K562 (cell line): ENCODE measurements around the gene PDE1A. TPM values are rescaled to one million over a fixed set of nuclear protein-coding genes. Genes with fewer than 3 reads are reported as not detected.
A peak's percentile ranks its signal among the peaks of the same experiment; 100 is the strongest.

Source experiments
- ATAC-seq: fragments of 200-7000 bp; cut with Tn5 transposase; 3 replicates; pipeline ENCODE4 v1.9.1; 2020; ENCODE audit warnings: moderate library complexity
- BruUV-seq: library from RNA; stranded (reverse); fragments of 400-500 nt; replicated peaks from 2 replicates; lab custom pipeline; 2021; lab: Mats Ljungman, UMichigan
- CTCF ChIA-PET: fragments of 300-600 bp; formaldehyde crosslinking; extraction: SDS; loops from one replicate; lab custom pipeline; 2021; ENCODE audit warnings: low intra/inter-chr PET ratio; lab: Yijun Ruan, JAX
- POLR2A ChIA-PET: fragments of 300-600, 350-650 bp; sonication (Branson Sonifier 250); formaldehyde crosslinking; extraction: SDS; loops from one replicate; lab custom pipeline; 2021; ENCODE audit warnings: antibody characterized with exemption, inconsistent platforms; lab: Yijun Ruan, JAX
- DNase-seq, 4 experiments: peaks; one replicate each; pipeline versions ENCODE4 v3.0.0 to v3.0.0-alpha.2; 2011 to 2018; ENCODE audit warnings: low spot score in 3 of 4, mixed read lengths in 3 of 4; ENCODE audit errors: extremely low read depth in 1 of 4
- FAIRE-seq: peaks from 2 replicates; lab custom pipeline; 2011; peaks lifted over from hg19 to GRCh38; lab: Jason Lieb, UNC
- H2AFZ ChIP-seq: 2 replicates; pipeline ENCODE4 v1.6.0; 2011; ENCODE audit warnings: low read depth, low read length, control low read depth, inconsistent platforms
- H3K27ac ChIP-seq: fragments of 200-600 bp; 3 replicates; pipeline ENCODE4 v1.8.0; 2011; ENCODE audit warnings: low read depth, mild to moderate bottlenecking, control low read depth, inconsistent platforms, low read length, moderate library complexity, mixed read lengths; ENCODE audit errors: extremely low read depth
- H3K27me3 ChIP-seq, 2 experiments: fragments of 300-600 bp in 1 of 2; 2 replicates in 1 of 2; 3 replicates in 1 of 2; pipeline versions ENCODE4 v1.6.0 to v1.8.0; 2011; ENCODE audit warnings: inconsistent platforms in 2 of 2, low read length in 2 of 2, mild to moderate bottlenecking in 1 of 2, mixed read lengths in 1 of 2, moderate library complexity in 1 of 2; ENCODE audit not compliant: control insufficient read depth in 2 of 2, insufficient read depth in 2 of 2
- H3K36me3 ChIP-seq: fragments of 300-600 bp; 3 replicates; pipeline ENCODE4 v1.8.0; 2011; ENCODE audit warnings: mild to moderate bottlenecking, low read length, inconsistent platforms; ENCODE audit not compliant: control insufficient read depth, insufficient read depth
- H3K4me1 ChIP-seq, 2 experiments: fragments of 200-600 bp in 1 of 2; replicated peaks in 1 of 2; 2 replicates in 1 of 2; 3 replicates in 1 of 2; pipeline versions ENCODE4 v1.5.1 to v1.8.0; 2011; ENCODE audit warnings: inconsistent platforms in 2 of 2, low read length in 2 of 2, mild to moderate bottlenecking in 1 of 2, mixed read lengths in 1 of 2, moderate library complexity in 1 of 2; ENCODE audit not compliant: control insufficient read depth in 2 of 2, insufficient read depth in 2 of 2
- H3K4me2 ChIP-seq: 2 replicates; pipeline ENCODE4 v1.6.1; 2011; ENCODE audit warnings: low read length, control low read depth, inconsistent platforms, mixed read lengths; ENCODE audit not compliant: insufficient read depth
- H3K4me3 ChIP-seq: fragments of 200-600 bp; sonication (generic), shearing (Covaris generic); 2 replicates; pipeline ENCODE4 v1.5.1; 2016; ENCODE audit warnings: control low read depth, inconsistent platforms
- H3K79me2 ChIP-seq: fragments of 200-600 bp; 3 replicates; pipeline ENCODE4 v1.8.0; 2011; ENCODE audit warnings: low read length, inconsistent platforms; ENCODE audit not compliant: control insufficient read depth, insufficient read depth
- H3K9ac ChIP-seq, 2 experiments: 2 replicates each; pipeline versions ENCODE4 v1.6.0 to v1.6.1; 2011; ENCODE audit warnings: low read depth in 2 of 2, low read length in 2 of 2, control low read depth in 1 of 2, inconsistent platforms in 1 of 2, mild to moderate bottlenecking in 1 of 2, mixed read lengths in 1 of 2; ENCODE audit not compliant: insufficient read depth in 1 of 2
- H3K9me1 ChIP-seq: one replicate; pipeline ENCODE4 v1.6.0; 2011; ENCODE audit warnings: inconsistent platforms, mild to moderate bottlenecking, low read length, moderate library complexity; ENCODE audit not compliant: control insufficient read depth, insufficient read depth
- H3K9me3 ChIP-seq: replicated peaks from 2 replicates; pipeline ENCODE4 v1.5.1; 2011; ENCODE audit warnings: low read depth, low read length, inconsistent platforms; ENCODE audit not compliant: control insufficient read depth, insufficient read depth
- H4K20me1 ChIP-seq: replicated peaks from 2 replicates; pipeline ENCODE4 v1.6.1; 2011; ENCODE audit warnings: low read length, inconsistent platforms, mixed read lengths; ENCODE audit not compliant: control insufficient read depth, insufficient read depth
- NFATC3 ChIP-seq: fragments of 450-650 bp; IDR thresholded peaks from 2 replicates; pipeline ENCODE4 v1.6.1; 2017; ENCODE audit warnings: mild to moderate bottlenecking
- RFX1 ChIP-seq: fragments of 450-650 bp; IDR thresholded peaks from 2 replicates; pipeline ENCODE4 v1.6.1; 2016; ENCODE audit warnings: mild to moderate bottlenecking, moderate library complexity
- SIN3B ChIP-seq: fragments of 450-650 bp; IDR thresholded peaks from 2 replicates; pipeline ENCODE4 v1.6.1; 2017; ENCODE audit warnings: low read depth, mild to moderate bottlenecking, moderate library complexity
- ZNF134 ChIP-seq: fragments of 250-450 bp; sonication (Bioruptor Pico); conservative IDR thresholded peaks from 2 replicates; pipeline ENCODE4 v1.4.0; 2020
- WGBS: fragments of 100-300 bp; shearing (Covaris generic); methylation state at CpG from one replicate; pipeline ENCODE4 v1.1.6; 2016; ENCODE audit warnings: low coverage, mixed read lengths; ENCODE audit not compliant: insufficient coverage; ENCODE audit errors: missing lambda C conversion rate; 5-methylcytosine and 5-hydroxymethylcytosine counted together
- in situ Hi-C: fragments of 300-500 bp; cut with MboI; formaldehyde crosslinking; loops from 4 replicates; pipeline ENCODE4 v1.15.0; 2018; ENCODE audit warnings: inconsistent platforms, mixed read lengths
- intact Hi-C: fragments of 100-400 bp; cut with micrococcal nuclease; formaldehyde crosslinking; loops from 2 replicates; pipeline ENCODE4 v1.14.2; 2022
- polyA plus RNA-seq, 8 experiments: library from polyadenylated mRNA; depleted of rRNA in 4 of 8; stranded (reverse) in 5 of 8; unstranded in 3 of 8; fragments of >200 nt; fragmentation: Nextera tagmentation in 2 of 8; fragmentation: Illumina TruSeq in 1 of 8; extraction: Ambion mirVana in 2 of 8; extraction: Trizol in 1 of 8; gene quantifications; 2 replicates each; pipeline versions ENCODE4 v1.2.1 to v1.2.3, GENCODE V29; 2011 to 2014; ENCODE audit warnings: inconsistent platforms in 1 of 8, missing spikeins in 1 of 8
- total RNA-seq, 7 experiments: library from RNA; depleted of rRNA in 6 of 7; stranded (reverse); fragments of >200 nt in 6 of 7; fragmentation: Illumina TruSeq in 2 of 7; extraction: Trizol in 2 of 7; gene quantifications; 2 replicates each; pipeline versions ENCODE4 v1.2.1 to v1.2.3, GENCODE V29; 2011 to 2021; ENCODE audit warnings: low replicate concordance in 1 of 7
- TF ChIP-seq, protein P1 (sequence below), 3 experiments: fragments of 200-800 bp in 1 of 3; sonication (Bioruptor generic) in 1 of 3; sonication (generic) in 1 of 3; formaldehyde crosslinking in 1 of 3; IDR thresholded peaks; 2 replicates each; pipeline versions ENCODE4 v1.6.1 to v1.8.0; 2016 to 2022; ENCODE audit warnings: mild to moderate bottlenecking in 2 of 3, missing compliant biosample characterization in 2 of 3, missing genetic modification characterization in 2 of 3, missing genetic modification reagents in 1 of 3

Gene PDE1A
- total and polyA plus RNA-seq, 9 of the 15 experiments (the other 6 are each of a cell fraction or from before 2014, with no cell fraction given): 0.14 to 0.91 (median 0.32) TPM

DNA sequence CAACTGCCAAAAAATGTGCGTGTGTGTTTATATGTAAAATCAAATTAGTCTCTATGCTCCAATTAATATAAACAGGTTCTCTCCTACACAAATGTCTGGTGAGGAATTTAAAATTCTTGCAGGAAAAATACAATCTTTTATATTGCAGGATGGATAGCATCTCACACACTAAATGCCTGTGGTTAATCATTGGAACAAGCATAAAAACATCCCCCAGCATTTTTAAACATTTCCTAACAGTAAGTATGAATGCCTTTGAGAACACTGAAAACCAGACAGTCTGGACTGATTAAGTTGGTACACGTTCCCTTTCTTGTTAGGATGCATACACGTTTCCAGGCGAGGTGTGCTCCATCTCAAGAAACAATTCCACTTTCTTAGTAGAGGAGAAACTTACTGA, 29.9 kb upstream of the PDE1A start:
- Histone ChIP-seq H3K27me3 (no peaks in the 10 kb centered on the region), H4K20me1 (no peaks in the 10 kb centered on the region), H3K9ac (no peak overlapping the region), H3K4me2 (no peak overlapping the region), H3K9me3 (no peaks in the 10 kb centered on the region), H3K9me1 (no peaks in the 10 kb centered on the region)
- intact Hi-C loops (no loop called here), in situ Hi-C loops (no loop called here)
- no peak for DNase-seq
- no peak for FAIRE-seq
- no TSS peak for BruUV-seq
- ATAC-seq: no peak
- no peak for TF ChIP-seq ZNF134 (CRISPR knock-in tag)
- TF ChIP-seq, protein P1, sequence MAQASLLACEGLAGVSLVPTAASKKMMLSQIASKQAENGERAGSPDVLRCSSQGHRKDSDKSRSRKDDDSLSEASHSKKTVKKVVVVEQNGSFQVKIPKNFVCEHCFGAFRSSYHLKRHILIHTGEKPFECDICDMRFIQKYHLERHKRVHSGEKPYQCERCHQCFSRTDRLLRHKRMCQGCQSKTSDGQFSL (CRISPR knock-in tag; IDR thresholded peaks at IDR 0.05): no peak
- TF ChIP-seq, protein P1 (tag; IDR thresholded peaks at IDR 0.05): no peak
- TF ChIP-seq, all 486 proteins: peak for 0
- 1% methylated on average over 4 of the region's 4 CpGs for WGBS
- Histone ChIP-seq H3K4me1 (no peaks in the 10 kb centered on the region), H3K27ac (no peak overlapping the region), H3K79me2 (no peaks in the 10 kb centered on the region), H3K4me3 (no peak overlapping the region), H3K36me3 (no peaks in the 10 kb centered on the region), H2AFZ (no peak overlapping the region)
- ChIA-PET POLR2A (no interaction called here), CTCF (no interaction called here)

DNA sequence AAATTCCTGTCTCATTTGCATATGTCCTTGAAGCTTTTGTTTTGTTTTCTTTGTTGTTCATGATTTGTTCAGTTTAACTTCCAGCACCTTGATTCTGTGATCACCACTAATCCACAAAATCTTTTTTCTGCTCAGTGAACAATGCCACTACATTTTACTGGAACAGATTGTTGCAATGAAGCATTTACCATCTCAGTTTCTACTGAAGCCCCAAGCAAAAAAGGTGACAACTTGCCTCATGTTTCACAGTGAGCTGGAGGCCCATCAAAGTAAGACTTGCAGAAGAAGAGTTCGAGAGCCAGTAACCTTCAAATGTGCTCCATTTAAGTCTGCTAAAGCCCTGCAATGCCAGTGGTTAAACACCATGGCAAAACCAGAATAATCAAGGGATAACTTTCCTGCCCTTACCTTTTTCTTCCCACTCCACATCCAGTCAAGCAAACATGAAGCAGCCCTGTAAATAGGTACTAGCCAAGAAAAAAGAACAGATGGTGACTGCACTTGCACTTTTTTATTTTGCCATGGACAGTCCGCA, 25.7 kb upstream of the PDE1A start:
- no peaks in the 10 kb centered on the region for H3K79me2 ChIP-seq
- WGBS: 0% methylated on average over 2 of the region's 2 CpGs
- no TSS peak for BruUV-seq
- ChIA-PET CTCF (no interaction called here), POLR2A (no interaction called here)
- ATAC-seq (no peak), FAIRE-seq (peak; percentile 54)
- H3K4me2 ChIP-seq: no peak overlapping the region
- H3K9me3 ChIP-seq: no peaks in the 10 kb centered on the region
- in situ Hi-C loops: no loop called here
- H4K20me1 ChIP-seq: no peaks in the 10 kb centered on the region
- no peaks in the 10 kb centered on the region for H3K27me3 ChIP-seq
- intact Hi-C loops: no loop called here
- H3K36me3 ChIP-seq: no peaks in the 10 kb centered on the region
- H3K4me3 ChIP-seq: no peak overlapping the region
- H3K9me1 ChIP-seq: no peaks in the 10 kb centered on the region
- H3K4me1 ChIP-seq: no peaks in the 10 kb centered on the region
- H3K9ac ChIP-seq: no peak overlapping the region
- TF ChIP-seq RFX1: no peak
- TF ChIP-seq NFATC3: no peak
- TF ChIP-seq SIN3B: no peak
- TF ChIP-seq, all 486 proteins: peak for 0
- H3K27ac ChIP-seq: no peak overlapping the region
- no peak for DNase-seq
- no peak overlapping the region for H2AFZ ChIP-seq
